Adrenal gland (tissue), 5 donors: Measurements from ENCODE around the gene ADAM10.

Experiments
- POLR2A ChIP-seq, 2 donors: fragments of 450-650 bp; IDR thresholded peaks; one replicate each; pipeline ENCODE4 v1.6.1; 2017; ENCODE audit warnings: antibody characterized with exemption in 2 of 2, mild to moderate bottlenecking in 2 of 2, moderate library complexity in 1 of 2
- TF ChIP-seq, protein P1 (sequence below), 6 experiments: fragments of 450-650 bp in 4 of 6; fragments of 200-600 bp in 2 of 6; sonication (generic) in 1 of 6; IDR thresholded peaks; 1 replicate in 5 of 6; 2 replicates in 1 of 6; pipeline versions ENCODE4 v1.5.1 to v1.8.0; 2016 to 2021; ENCODE audit warnings: antibody characterized with exemption in 6 of 6, mild to moderate bottlenecking in 2 of 6, moderate library complexity in 1 of 6
- donor health status: DM: no; HTN: no; CAD: no.

DNA sequence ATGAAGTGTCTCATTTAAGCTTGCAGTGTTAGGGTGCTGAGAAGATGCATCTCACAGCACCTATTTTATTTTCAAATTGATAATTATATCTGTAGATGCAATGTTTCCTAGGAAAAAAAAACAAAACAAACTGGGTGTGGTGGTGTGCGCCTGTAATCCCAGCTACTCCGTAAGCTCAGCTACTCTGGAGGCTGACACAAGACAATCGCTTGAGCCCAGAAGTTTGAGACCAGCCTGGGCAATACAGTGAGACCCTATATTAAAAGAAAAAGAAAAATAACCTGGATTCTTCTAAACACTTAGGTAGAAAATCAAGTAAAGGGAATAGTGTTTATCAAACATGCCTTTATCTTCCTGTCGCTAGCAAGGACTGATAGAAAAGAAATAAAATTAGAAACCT is 23.5 kb upstream of the ADAM10 start:
- TF ChIP-seq, protein P1, sequence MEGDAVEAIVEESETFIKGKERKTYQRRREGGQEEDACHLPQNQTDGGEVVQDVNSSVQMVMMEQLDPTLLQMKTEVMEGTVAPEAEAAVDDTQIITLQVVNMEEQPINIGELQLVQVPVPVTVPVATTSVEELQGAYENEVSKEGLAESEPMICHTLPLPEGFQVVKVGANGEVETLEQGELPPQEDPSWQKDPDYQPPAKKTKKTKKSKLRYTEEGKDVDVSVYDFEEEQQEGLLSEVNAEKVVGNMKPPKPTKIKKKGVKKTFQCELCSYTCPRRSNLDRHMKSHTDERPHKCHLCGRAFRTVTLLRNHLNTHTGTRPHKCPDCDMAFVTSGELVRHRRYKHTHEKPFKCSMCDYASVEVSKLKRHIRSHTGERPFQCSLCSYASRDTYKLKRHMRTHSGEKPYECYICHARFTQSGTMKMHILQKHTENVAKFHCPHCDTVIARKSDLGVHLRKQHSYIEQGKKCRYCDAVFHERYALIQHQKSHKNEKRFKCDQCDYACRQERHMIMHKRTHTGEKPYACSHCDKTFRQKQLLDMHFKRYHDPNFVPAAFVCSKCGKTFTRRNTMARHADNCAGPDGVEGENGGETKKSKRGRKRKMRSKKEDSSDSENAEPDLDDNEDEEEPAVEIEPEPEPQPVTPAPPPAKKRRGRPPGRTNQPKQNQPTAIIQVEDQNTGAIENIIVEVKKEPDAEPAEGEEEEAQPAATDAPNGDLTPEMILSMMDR (IDR thresholded peaks at IDR 0.05) = no peak
- no peak for TF ChIP-seq POLR2A (IDR thresholded peaks at IDR 0.05)
